Urothelium cell line (cell line): ENCODE measurements around the gene REV1.
"Not testable (repeated sequence)": the region's sequence is repeated elsewhere in the genome, so short reads cannot be mapped to it uniquely, and the experiment has no call there.

Experiments used
- DNase-seq: peaks from one replicate; pipeline ENCODE4 v3.0.0; 2011; ENCODE audit warnings: low spot score, mixed read lengths
- FAIRE-seq: peaks from 2 replicates; lab custom pipeline; 2011; peaks lifted over from hg19 to GRCh38; lab: Jason Lieb, UNC

Gene REV1

GRCh38 chr2:99373144-99373543 lies 116.7 kb downstream of the REV1 start:
- no peak for FAIRE-seq
- DNase-seq = no peak

GRCh38 chr2:99368854-99369253 lies 121.0 kb downstream of the REV1 start:
- not testable (repeated sequence) for FAIRE-seq, DNase-seq

GRCh38 chr2:99365661-99366060 lies 124.2 kb downstream of the REV1 start:
- DNase-seq (no peak), FAIRE-seq (no peak)

GRCh38 chr2:99356853-99357252 lies 133.0 kb downstream of the REV1 start:
- FAIRE-seq = no peak
- no peak for DNase-seq

GRCh38 chr2:99354825-99355224 lies 135.0 kb downstream of the REV1 start:
- not testable (repeated sequence) for FAIRE-seq, DNase-seq

GRCh38 chr2:99354070-99354469 lies 135.7 kb downstream of the REV1 start:
- DNase-seq = no peak
- FAIRE-seq = no peak
